HepG2 (cell line): ENCODE results near the gene GNG5.

Source experiments
- MTA3 ChIP-seq: sonication (generic); formaldehyde crosslinking; IDR thresholded peaks from 2 replicates; pipeline ENCODE4 v1.4.0; 2020; ENCODE audit warnings: missing genetic modification reagents
- RBM39 ChIP-seq: fragments of 200-400 bp; formaldehyde crosslinking; IDR thresholded peaks from one replicate; pipeline ENCODE4 v1.6.1; 2018; ENCODE audit warnings: antibody characterized with exemption, mild to moderate bottlenecking, low read depth, low read length; ENCODE audit not compliant: poor library complexity, severe bottlenecking
- ZNF124 ChIP-seq: sonication (generic); formaldehyde crosslinking; IDR thresholded peaks from 2 replicates; pipeline ENCODE4 v1.4.0; 2020; ENCODE audit warnings: missing genetic modification reagents
- ZNF180 ChIP-seq: sonication (generic); formaldehyde crosslinking; IDR thresholded peaks from 2 replicates; pipeline ENCODE4 v1.4.0; 2020; ENCODE audit warnings: low read depth, missing genetic modification reagents, borderline replicate concordance
- ZNF468 ChIP-seq: sonication (generic); formaldehyde crosslinking; IDR thresholded peaks from 2 replicates; pipeline ENCODE4 v1.8.0; 2022; ENCODE audit warnings: mild to moderate bottlenecking, moderate library complexity, missing genetic modification reagents
- ZNF557 ChIP-seq: sonication (generic); formaldehyde crosslinking; IDR thresholded peaks from 2 replicates; pipeline ENCODE4 v1.4.0; 2020; ENCODE audit warnings: missing genetic modification reagents
- TF ChIP-seq, protein P1 (sequence below): sonication (generic); formaldehyde crosslinking; IDR thresholded peaks from 2 replicates; pipeline ENCODE4; 2020; ENCODE audit warnings: missing genetic modification reagents, mild to moderate bottlenecking, borderline replicate concordance
- TF ChIP-seq, protein P2 (sequence below): sonication (generic); formaldehyde crosslinking; IDR thresholded peaks from 2 replicates; pipeline ENCODE4 v1.5.0; 2020; ENCODE audit warnings: mild to moderate bottlenecking, missing genetic modification reagents, moderate library complexity

DNA sequence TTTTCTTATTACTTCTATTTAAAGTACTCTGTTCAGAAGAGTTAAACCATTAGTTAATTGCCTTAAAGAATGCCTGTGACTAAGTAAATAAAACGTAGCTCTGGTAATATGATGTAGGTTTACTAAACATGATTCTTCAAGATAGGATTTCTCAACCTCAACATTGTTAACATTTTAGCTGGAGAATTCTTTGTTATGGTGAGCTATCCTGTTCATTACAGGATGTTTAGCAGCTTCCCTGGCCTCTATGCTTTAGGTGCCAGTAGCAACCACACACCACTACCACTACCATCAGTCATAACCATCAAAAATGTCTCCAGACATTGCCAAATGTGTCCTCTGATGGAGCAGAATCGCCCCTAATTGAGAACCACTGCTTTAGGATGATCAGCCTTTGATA is 16.6 kb downstream of the GNG5 start:
- no peak for TF ChIP-seq ZNF557 (CRISPR knock-in tag)
- no peak for TF ChIP-seq ZNF180 (CRISPR knock-in tag)
- TF ChIP-seq RBM39 = no peak
- TF ChIP-seq ZNF468 (CRISPR knock-in tag) = no peak
- TF ChIP-seq ZNF124 (CRISPR knock-in tag) = no peak
- TF ChIP-seq, protein P1, sequence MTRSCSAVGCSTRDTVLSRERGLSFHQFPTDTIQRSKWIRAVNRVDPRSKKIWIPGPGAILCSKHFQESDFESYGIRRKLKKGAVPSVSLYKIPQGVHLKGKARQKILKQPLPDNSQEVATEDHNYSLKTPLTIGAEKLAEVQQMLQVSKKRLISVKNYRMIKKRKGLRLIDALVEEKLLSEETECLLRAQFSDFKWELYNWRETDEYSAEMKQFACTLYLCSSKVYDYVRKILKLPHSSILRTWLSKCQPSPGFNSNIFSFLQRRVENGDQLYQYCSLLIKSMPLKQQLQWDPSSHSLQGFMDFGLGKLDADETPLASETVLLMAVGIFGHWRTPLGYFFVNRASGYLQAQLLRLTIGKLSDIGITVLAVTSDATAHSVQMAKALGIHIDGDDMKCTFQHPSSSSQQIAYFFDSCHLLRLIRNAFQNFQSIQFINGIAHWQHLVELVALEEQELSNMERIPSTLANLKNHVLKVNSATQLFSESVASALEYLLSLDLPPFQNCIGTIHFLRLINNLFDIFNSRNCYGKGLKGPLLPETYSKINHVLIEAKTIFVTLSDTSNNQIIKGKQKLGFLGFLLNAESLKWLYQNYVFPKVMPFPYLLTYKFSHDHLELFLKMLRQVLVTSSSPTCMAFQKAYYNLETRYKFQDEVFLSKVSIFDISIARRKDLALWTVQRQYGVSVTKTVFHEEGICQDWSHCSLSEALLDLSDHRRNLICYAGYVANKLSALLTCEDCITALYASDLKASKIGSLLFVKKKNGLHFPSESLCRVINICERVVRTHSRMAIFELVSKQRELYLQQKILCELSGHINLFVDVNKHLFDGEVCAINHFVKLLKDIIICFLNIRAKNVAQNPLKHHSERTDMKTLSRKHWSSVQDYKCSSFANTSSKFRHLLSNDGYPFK = no peak
- TF ChIP-seq, protein P2, sequence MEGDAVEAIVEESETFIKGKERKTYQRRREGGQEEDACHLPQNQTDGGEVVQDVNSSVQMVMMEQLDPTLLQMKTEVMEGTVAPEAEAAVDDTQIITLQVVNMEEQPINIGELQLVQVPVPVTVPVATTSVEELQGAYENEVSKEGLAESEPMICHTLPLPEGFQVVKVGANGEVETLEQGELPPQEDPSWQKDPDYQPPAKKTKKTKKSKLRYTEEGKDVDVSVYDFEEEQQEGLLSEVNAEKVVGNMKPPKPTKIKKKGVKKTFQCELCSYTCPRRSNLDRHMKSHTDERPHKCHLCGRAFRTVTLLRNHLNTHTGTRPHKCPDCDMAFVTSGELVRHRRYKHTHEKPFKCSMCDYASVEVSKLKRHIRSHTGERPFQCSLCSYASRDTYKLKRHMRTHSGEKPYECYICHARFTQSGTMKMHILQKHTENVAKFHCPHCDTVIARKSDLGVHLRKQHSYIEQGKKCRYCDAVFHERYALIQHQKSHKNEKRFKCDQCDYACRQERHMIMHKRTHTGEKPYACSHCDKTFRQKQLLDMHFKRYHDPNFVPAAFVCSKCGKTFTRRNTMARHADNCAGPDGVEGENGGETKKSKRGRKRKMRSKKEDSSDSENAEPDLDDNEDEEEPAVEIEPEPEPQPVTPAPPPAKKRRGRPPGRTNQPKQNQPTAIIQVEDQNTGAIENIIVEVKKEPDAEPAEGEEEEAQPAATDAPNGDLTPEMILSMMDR (CRISPR knock-in tag) = no peak
- TF ChIP-seq MTA3 (CRISPR knock-in tag) = no peak
